Left cardiac atrium (tissue), 4 donors: ENCODE results near the gene C1orf167. TPM values are rescaled to one million over a fixed set of nuclear protein-coding genes. Genes with fewer than 3 reads are reported as not detected.
A peak's percentile ranks its signal among the peaks of the same experiment; 100 is the strongest.

Source experiments
- ATAC-seq, 2 donors: fragments of 200-7000 bp; cut with Tn5 transposase; one replicate each; pipeline ENCODE4 v1.9.1; 2020; ENCODE audit warnings: mild to moderate bottlenecking in 2 of 2, moderate library complexity in 2 of 2
- DNase-seq: peaks from one replicate; pipeline ENCODE4 v3.0.0-alpha.2; 2020
- intact Hi-C, 2 donors: fragments of 100-400 bp; cut with DNase I; formaldehyde crosslinking; loops; one replicate each; pipeline versions ENCODE4 v1.14.1 to v1.15.1; 2022 to 2023
- long read RNA-seq: library from polyadenylated mRNA; unstranded; transcript quantifications from one replicate; pipeline ENCODE4 v2.0.0, GENCODE V29; 2021
- total RNA-seq, 2 donors: library from RNA; stranded (reverse); fragmentation: NEBNext Ultra II Directional; extraction: Animal tissue kit (Norgen Biotek cat#: 25700); gene quantifications; one replicate each; pipeline ENCODE4 v1.2.1, GENCODE V29; 2021
- donor health status: DM: no; HTN: yes; CAD: no.
- donor health status: DM: no; HTN: yes; CAD: no; lungs with severe emphysema.
- donor health status: DM: yes; HTN: yes; CAD: no.
- donor health status: Dilated cardiomyopathy.

The C1orf167 gene, protein sequence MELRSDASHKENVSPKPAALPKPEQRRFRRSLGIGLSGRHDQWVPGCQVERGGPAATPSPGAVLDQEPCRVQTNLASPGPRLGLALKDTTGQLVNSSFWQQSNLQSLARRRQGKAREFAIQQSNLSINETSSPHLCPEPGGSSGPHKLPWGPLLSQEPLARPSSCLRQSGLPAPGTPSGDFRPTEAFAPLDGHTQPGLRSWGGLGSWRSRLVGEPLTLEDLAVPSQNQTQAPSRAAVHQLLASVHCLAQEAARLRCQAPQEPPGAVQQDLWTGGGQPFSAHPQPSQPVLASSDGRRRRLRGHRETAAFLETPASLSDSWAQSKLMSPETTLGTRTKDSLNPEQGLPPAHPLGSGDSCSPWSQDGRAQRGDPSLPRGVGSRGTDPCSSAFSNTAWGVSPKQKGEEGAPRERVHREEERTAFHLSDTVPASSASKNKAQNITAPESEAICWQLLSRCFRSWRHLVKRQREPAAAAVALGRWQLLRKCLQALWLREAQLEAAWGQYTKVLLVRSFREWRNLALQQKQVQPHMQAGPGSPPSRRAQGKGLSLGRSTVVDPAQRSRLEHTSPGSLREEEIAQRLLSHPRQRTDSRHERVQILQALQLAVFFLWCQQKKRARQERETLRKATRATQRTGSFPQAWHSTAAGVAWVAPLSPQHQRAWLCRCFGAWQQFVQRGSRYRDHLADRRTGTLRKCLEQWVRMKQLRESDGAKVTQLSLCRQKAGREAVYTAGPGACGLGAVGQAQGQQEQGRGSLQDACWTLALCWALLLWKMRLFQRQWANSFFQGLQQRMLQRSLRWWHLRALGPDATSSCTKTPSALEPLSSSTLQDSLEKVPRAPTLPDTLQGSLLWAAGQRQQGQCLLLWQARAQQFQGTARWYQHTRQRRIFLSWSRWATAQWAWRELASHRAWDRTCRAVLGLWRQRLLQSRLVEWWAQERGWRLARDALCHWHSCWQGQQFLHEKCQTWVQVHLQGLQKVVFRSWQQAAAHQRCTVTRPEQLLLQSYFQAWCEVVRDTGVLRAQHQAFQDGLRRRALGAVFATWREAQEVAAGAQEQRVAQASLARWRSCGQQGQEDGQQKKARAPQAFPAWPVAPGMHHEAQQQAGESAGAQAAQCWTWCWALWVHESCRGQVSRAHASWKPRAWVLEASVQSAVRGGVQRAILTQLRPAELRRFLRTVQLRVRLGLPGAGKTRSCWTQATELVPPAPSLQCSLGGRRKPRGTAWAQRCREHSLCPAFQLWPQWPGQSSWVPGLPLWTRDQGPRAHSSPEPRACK (N-terminal part only)
- 1 to 10 TPM; 1.2 to 1.3 TPM for total RNA-seq
- long read RNA-seq, partial matches to known transcripts, result 0 of 1 reads
- long read RNA-seq, other reads (novel, unspliced or antisense), result 1 of 1 reads

DNA sequence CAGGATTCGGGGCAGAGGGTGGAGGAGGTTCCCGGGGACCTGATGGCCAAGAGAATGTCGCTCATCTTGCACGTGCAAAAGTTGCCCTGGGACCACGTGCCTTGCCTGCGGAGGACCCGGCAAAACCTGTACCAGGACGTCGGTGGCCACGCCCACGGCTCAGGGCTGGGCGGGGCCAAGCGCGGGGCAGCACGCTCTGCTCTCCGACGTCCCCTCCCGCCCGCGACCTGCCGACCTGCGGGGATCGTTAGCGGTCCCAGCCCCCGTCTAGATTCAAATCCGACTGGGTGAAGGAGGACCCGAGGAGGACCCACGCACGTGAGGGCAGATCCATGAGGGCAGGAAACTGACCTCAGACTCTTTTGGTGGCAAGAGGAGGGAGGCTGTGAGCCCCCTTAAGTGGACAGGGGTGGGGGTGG is at the start of gene C1orf167:
TSS of gene C1orf167 (plus strand) at position 206 of the 419 bp plus-strand sequence. CDS start 2,208 bp downstream, outside the sequence.
- intact Hi-C loops, result no loop called here
- ATAC-seq (peak; percentile 19 to 40), DNase-seq (peak; percentile 17)

DNA sequence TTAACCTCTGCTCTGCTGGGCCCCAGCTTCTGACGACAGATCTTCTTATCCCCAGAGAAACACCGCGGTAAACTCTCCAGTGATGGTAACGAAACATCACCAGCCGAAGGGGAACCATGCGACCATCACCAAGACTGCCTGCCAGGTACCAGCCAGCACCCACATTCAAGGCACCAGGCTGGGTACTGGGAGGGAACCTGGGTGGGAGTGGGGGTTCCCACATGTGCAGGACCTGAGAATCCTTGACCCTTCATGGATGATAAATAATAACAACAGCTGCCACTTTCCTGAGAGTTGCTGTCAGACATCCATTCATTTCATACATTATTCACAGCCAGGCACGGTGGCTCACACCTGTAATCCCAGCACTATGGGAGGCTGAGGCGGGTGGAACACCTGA is 49.7 kb upstream of the C1orf167 start:
- ATAC-seq (no peak), DNase-seq (no peak)
- intact Hi-C loops, result no loop called here

DNA sequence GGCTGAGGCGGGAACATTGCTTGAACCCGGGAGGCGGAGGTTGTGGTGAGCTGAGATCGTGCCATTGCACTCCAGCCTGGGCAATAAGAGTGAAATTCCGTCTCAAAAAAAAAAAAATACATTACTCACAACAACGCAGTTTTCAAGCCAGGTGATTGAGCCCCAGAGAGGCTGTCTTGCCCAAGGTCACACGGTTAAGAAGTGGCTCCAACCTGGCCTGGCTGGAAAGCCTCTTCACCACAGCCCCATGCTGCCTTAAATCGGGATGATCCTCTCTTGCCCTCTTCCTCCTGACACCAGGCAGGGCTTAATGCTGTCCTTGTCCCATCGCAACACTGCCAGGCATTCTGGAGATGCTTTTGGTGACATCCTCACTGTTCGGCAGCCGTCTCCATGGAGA is 48.9 kb upstream of the C1orf167 start:
- no peak for ATAC-seq
- no peak for DNase-seq
- intact Hi-C loops, result no loop called here

DNA sequence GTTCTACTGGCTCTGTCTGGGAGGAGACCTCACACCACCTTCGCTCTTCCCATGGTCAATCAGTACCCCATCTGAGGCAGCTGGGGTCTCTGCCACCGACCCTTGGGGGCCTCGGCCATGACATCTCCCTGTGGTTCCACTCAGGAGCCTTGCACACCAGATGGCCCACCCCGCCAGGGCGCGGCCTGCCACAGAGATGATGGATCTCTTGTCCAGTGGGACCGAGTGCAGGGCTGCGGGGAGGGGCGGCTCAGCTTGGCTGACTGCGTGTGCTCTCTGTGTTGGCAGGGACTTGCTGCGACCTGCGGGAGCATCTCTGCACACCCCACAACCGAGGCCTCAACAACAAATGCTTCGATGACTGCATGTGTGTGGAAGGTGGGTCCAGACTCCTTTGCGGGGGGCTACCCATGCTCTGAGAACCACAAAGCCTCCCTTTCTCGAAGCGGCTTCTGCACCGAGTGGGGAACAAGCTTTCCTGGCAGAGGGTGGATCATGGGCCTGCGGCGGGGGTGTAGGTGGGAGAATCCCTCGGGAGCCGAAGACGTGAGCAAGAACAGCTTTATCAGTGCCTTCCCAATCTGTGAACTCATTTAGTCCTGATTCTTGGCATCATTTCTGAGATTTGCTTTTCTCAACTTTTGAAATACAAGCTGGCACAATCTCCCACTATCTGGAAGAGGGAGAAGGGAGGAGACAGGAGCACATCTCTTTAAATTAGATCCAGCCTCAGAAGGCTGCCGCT is 47.0 kb upstream of the C1orf167 start:
- intact Hi-C loops, result loop anchor here in 1 of 2 donors (5.0 kb wide), 1 partner anchor 38 kb away; no protein-coding TSS in a partner anchor

GRCh38 chr1:11719313-11720032 is 42.5 kb upstream of the C1orf167 start:
- intact Hi-C loops, result loop anchor here (1.0 to 5.0 kb wide), 4 partner anchors 42 to 682 kb away; no protein-coding TSS in a partner anchor
- DNase-seq, result peak; percentile 87
- peak; percentile 77 to 85 for ATAC-seq

More for the DNA sequence above, 47.0 kb upstream of the C1orf167 start:
- peak in 1 of 2 donors; percentile 35 for ATAC-seq
- no peak for DNase-seq

- intact Hi-C loops, result loop anchor here in 1 of 2 donors (5.0 kb wide), 2 partner anchors 73 to 683 kb away; no protein-coding TSS in a partner anchor
- no peak for DNase-seq
- no peak for ATAC-seq
These were observed 42.0 kb upstream of the C1orf167 start for GRCh38 chr1:11720033-11720376.

DNA sequence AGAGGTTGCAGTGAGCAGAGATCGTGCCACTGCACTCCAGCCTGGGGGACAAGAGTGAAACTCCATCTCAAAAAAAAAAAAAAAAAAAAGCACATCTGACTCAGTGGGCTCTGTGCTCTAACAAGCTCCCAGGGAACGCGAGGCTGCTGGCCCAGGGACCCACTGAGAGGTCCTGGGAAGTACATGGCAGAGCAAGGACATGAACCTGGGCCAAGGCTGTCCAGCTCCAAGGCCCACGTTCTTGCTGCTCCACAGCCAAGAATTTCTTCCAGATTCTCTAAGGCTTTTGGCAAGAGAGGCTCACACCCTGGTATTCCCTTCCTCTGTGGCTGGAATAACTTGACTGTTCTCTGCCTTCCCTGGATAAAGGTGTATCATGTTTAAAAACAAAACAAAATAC is 41.5 kb upstream of the C1orf167 start:
- ATAC-seq (peak in 1 of 2 donors; percentile 34), DNase-seq (no peak)

GRCh38 chr1:11721311-11721710 is 40.7 kb upstream of the C1orf167 start:
- DNase-seq (no peak), ATAC-seq (no peak)
- intact Hi-C loops, result loop anchor here in 1 of 2 donors (5.0 kb wide), 2 partner anchors 74 to 684 kb away; no protein-coding TSS in a partner anchor

More for the DNA sequence above, 41.5 kb upstream of the C1orf167 start:
- intact Hi-C loops, result loop anchor here in 1 of 2 donors (5.0 kb wide), 2 partner anchors 73 to 683 kb away; no protein-coding TSS in a partner anchor

GRCh38 chr1:11722538-11722937 is 39.5 kb upstream of the C1orf167 start:
- ATAC-seq (no peak), DNase-seq (no peak)
- intact Hi-C loops, result loop anchor here in 1 of 2 donors (5.0 kb wide), 2 partner anchors 75 to 685 kb away; no protein-coding TSS in a partner anchor

- no peak for DNase-seq
- ATAC-seq, result no peak
- intact Hi-C loops, result no loop called here
These were observed 36.4 kb upstream of the C1orf167 start for GRCh38 chr1:11725616-11726015.

DNA sequence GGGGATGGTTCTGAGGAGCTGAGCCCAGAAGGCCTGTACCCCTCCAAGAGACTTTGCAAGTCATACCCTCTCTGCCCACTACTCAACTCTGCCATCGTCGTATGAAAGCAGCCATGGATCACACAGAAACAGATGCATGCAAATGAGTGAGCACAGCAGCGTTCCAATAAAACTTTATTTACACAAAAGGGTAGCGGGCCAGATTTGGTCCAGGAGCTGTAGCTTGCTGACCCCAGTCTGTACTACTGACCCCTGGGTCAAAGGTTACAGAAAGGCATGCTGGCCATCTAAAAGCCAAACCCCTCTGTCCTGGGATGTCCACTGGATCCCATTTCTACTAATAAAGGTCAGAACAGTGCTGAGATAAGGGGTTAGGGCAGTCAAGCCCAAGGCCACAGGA is 34.9 kb upstream of the C1orf167 start:
- intact Hi-C loops, result no loop called here
- no peak for ATAC-seq
- no peak for DNase-seq

DNA sequence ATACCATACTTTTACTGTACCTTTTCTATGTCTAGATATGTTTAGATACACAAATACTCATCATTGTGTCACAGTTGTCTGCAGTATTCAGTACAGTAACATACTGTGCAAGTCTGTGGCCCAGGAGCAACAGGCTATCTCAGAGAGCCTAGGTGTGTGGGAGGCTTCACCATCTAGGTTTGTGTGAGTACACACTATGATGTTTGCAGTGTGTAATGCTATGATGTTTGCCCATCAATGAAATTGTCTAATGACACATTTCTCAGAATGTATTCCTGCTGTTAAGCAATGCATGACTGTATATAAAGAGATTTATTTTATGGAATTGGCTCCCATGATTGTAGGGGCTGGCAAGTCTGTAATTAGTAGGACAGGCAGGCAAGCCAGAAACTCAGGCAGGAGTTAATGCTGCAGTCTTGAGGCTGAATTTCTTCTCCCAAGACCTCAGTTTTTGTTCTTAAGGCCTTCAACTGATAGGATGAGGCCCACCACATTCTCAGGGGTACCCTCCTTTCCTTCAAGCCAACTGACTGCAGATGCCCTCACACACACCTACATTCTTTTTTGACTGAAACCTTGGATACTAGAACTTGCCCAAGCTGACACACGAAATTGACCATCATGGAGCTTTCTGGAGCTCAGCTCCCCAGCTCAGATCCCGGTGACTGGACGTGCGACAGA is 33.7 kb upstream of the C1orf167 start:
- intact Hi-C loops, result no loop called here
- ATAC-seq (no peak), DNase-seq (no peak)

GRCh38 chr1:11729155-11729497 is 32.9 kb upstream of the C1orf167 start:
- DNase-seq (no peak), ATAC-seq (no peak)
- intact Hi-C loops, result no loop called here

- intact Hi-C loops, result no loop called here
These were observed 32.2 kb upstream of the C1orf167 start for GRCh38 chr1:11729498-11730428.

DNA sequence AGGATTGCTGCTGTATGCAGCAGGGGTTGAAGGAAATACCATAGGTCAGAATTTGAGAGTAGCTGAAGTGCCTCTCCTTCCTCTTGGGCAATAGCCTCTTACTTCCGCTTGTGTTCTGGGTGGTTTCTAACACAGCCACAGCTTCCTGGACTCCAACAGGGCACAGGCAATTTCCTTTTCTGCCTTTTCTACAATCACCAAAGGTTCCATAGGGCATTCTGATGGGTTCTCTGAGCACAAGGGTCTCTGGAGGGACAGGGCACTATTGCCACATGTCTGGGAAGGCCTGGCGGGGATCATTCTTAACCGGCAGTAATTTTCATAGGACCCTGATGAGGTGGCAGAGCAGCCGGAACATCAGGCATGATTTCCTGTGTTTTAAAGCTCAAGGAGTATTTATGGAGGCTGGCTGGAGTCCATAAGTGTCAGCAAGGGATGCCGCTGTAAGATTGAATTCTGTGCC is 31.5 kb upstream of the C1orf167 start:
- intact Hi-C loops, result no loop called here
- ATAC-seq, result peak; percentile 50 to 59
- DNase-seq, result no peak

More at GRCh38 chr1:11729498-11730428, 32.2 kb upstream of the C1orf167 start:
- no peak for DNase-seq
- peak in 1 of 2 donors; percentile 18 for ATAC-seq
